Inflammatory macrophage treated with lipopolysaccharide for 4 hours (primary cell): ENCODE measurements around the gene ZNF800.

ENCODE experiments used
- DNase-seq: peaks from one replicate; pipeline ENCODE4 v3.0.0-alpha.2; 2020

Gene ZNF800

GRCh38 chr7:127390186-127390816 is 2.2 kb downstream of the ZNF800 start:
- DNase-seq: no peak

- no peak for DNase-seq
Observed at GRCh38 chr7:127389321-127389720, 3.2 kb downstream of the ZNF800 start.

- DNase-seq: no peak
Observed at GRCh38 chr7:127387974-127388373, 4.5 kb downstream of the ZNF800 start.

GRCh38 chr7:127383123-127383835 is 9.2 kb downstream of the ZNF800 start:
- DNase-seq: peak; percentile 45

GRCh38 chr7:127382301-127383085 is 10.0 kb downstream of the ZNF800 start:
- DNase-seq: no peak

- DNase-seq: peak; percentile 32
Observed at GRCh38 chr7:127380479-127380878, 12.0 kb downstream of the ZNF800 start.

GRCh38 chr7:127379642-127380041 is 12.9 kb downstream of the ZNF800 start:
- DNase-seq: no peak

- DNase-seq: no peak
Observed at GRCh38 chr7:127378537-127378936, 14.0 kb downstream of the ZNF800 start.

GRCh38 chr7:127377425-127377824 is 15.1 kb downstream of the ZNF800 start:
- no peak for DNase-seq

GRCh38 chr7:127375631-127376030 is 16.9 kb downstream of the ZNF800 start:
- no peak for DNase-seq

GRCh38 chr7:127367679-127368078 is 24.8 kb downstream of the ZNF800 start:
- no peak for DNase-seq

GRCh38 chr7:127366680-127367079 is 25.8 kb downstream of the ZNF800 start:
- DNase-seq: no peak

- DNase-seq: no peak
Observed at GRCh38 chr7:127365957-127366315, 26.6 kb downstream of the ZNF800 start.

- no peak for DNase-seq
Observed at GRCh38 chr7:127365164-127365956, 27.1 kb downstream of the ZNF800 start.

- no peak for DNase-seq
Observed at GRCh38 chr7:127362364-127363027, 30.0 kb downstream of the ZNF800 start.

GRCh38 chr7:127361736-127362135 is 30.8 kb downstream of the ZNF800 start:
- no peak for DNase-seq

- DNase-seq: no peak
Observed at GRCh38 chr7:127359011-127359410, 33.5 kb downstream of the ZNF800 start.

- DNase-seq: no peak
Observed at GRCh38 chr7:127353897-127354296, 38.6 kb downstream of the ZNF800 start.

- DNase-seq: no peak
Observed at GRCh38 chr7:127350586-127350985, 41.9 kb downstream of the ZNF800 start.

GRCh38 chr7:127349881-127350280 is 42.6 kb downstream of the ZNF800 start:
- DNase-seq: no peak

- DNase-seq: no peak
Observed at GRCh38 chr7:127348247-127348631, 44.3 kb downstream of the ZNF800 start.

GRCh38 chr7:127347567-127348246 is 44.8 kb downstream of the ZNF800 start:
- peak; percentile 72 for DNase-seq
